GM18868 (cell line): ENCODE data around the gene PCBP3.
"Not testable (repeated sequence)": the region's sequence is repeated elsewhere in the genome, so short reads cannot be mapped to it uniquely, and the experiment has no call there.

Source experiments
- ATAC-seq: cut with Tn5 transposase; IDR thresholded peaks from one replicate; pipeline ENCODE4 v1.9.1; 2021; ENCODE audit warnings: mild to moderate bottlenecking, moderate library complexity; ENCODE audit not compliant: unreplicated experiment

PCBP3 gene

GRCh38 chr21:45836694-45837670 is 193.5 kb downstream of the PCBP3 start:
- no peak for ATAC-seq

GRCh38 chr21:45837936-45838335 is 194.4 kb downstream of the PCBP3 start:
- ATAC-seq, result no peak

GRCh38 chr21:45838634-45839033 is 195.1 kb downstream of the PCBP3 start:
- ATAC-seq, result no peak

- no peak for ATAC-seq
These were observed 195.7 kb downstream of the PCBP3 start for GRCh38 chr21:45839274-45839673.

GRCh38 chr21:45841033-45841432 is 197.5 kb downstream of the PCBP3 start:
- ATAC-seq, result no peak

GRCh38 chr21:45843426-45843825 is 199.9 kb downstream of the PCBP3 start:
- no peak for ATAC-seq

- ATAC-seq, result no peak
These were observed 200.7 kb downstream of the PCBP3 start for GRCh38 chr21:45844181-45844580.

GRCh38 chr21:45845063-45845769 is 201.7 kb downstream of the PCBP3 start:
- no peak for ATAC-seq

- no peak for ATAC-seq
These were observed 202.2 kb downstream of the PCBP3 start for GRCh38 chr21:45845770-45846090.

- no peak for ATAC-seq
These were observed 203.0 kb downstream of the PCBP3 start for GRCh38 chr21:45846373-45847160.

- no peak for ATAC-seq
These were observed 204.3 kb downstream of the PCBP3 start for GRCh38 chr21:45847870-45848269.

GRCh38 chr21:45848331-45848730 is 204.8 kb downstream of the PCBP3 start:
- no peak for ATAC-seq

GRCh38 chr21:45848805-45849204 is 205.3 kb downstream of the PCBP3 start:
- ATAC-seq, result no peak

- no peak for ATAC-seq
These were observed 206.1 kb downstream of the PCBP3 start for GRCh38 chr21:45849651-45850050.

GRCh38 chr21:45850181-45850580 is 206.7 kb downstream of the PCBP3 start:
- no peak for ATAC-seq

GRCh38 chr21:45852386-45852785 is 208.9 kb downstream of the PCBP3 start:
- ATAC-seq, result not testable (repeated sequence)

GRCh38 chr21:45852886-45853400 is 209.4 kb downstream of the PCBP3 start:
- ATAC-seq, result no peak

GRCh38 chr21:45853703-45854342 is 210.3 kb downstream of the PCBP3 start:
- ATAC-seq, result no peak

GRCh38 chr21:45854690-45855247 is 211.2 kb downstream of the PCBP3 start:
- ATAC-seq, result no peak

- no peak for ATAC-seq
These were observed 211.8 kb downstream of the PCBP3 start for GRCh38 chr21:45855248-45855811.
